Prostate gland (tissue), 2 donors: ENCODE measurements around the gene NFATC1.

Source experiments
- CTCF ChIP-seq, 4 experiments: fragments of 200-600 bp in 2 of 4; fragments of 450-650 bp in 2 of 4; sonication (generic) in 2 of 4; IDR thresholded peaks; 1 replicate in 3 of 4; 2 replicates in 1 of 4; pipeline ENCODE4 v1.5.1; 2016 to 2019; ENCODE audit warnings: antibody characterized with exemption in 4 of 4, mild to moderate bottlenecking in 2 of 4, moderate library complexity in 2 of 4
- POLR2A ChIP-seq: fragments of 450-650 bp; IDR thresholded peaks from one replicate; pipeline ENCODE4 v1.6.1; 2016; ENCODE audit warnings: antibody characterized with exemption, mild to moderate bottlenecking

- TF ChIP-seq POLR2A = no peak
- TF ChIP-seq CTCF (IDR thresholded peaks at IDR 0.05) = no peak
Observed at GRCh38 chr18:79459946-79460480, 64.3 kb downstream of the NFATC1 start.
